ENCODE data around the gene SYNDIG1L. TPM values are rescaled to one million over a fixed set of nuclear protein-coding genes. Genes with fewer than 3 reads are reported as not detected.

The SYNDIG1L gene
- total and polyA plus RNA-seq, 2 of the 4 experiments (the other 2 are of a cell fraction), result not detected

GRCh38 chr14:74463697-74464096 is 37.7 kb upstream of the SYNDIG1L start:
- no peak overlapping the region for H2BK15ac ChIP-seq (ENCODE audit: low read depth, low read length)
- H3K27me3 ChIP-seq (ENCODE audit: control insufficient read depth, insufficient read depth, low read length), result peaks cover 51% of the 10 kb centered on the region
- H2BK20ac ChIP-seq (ENCODE audit: low read depth, low read length), result no peak overlapping the region
- H2BK120ac ChIP-seq (ENCODE audit: low read depth, low read length), result no peak overlapping the region
- no peak overlapping the region for H3K18ac ChIP-seq (ENCODE audit: low read depth, low read length)
- H3K4me2 ChIP-seq (ENCODE audit: low read depth, low read length), result no peak overlapping the region
- no peak overlapping the region for H2AK9ac ChIP-seq (replicated peaks; ENCODE audit: low read depth, low read length, poor library complexity)
- H3K4me1 ChIP-seq (ENCODE audit: control insufficient read depth, insufficient read depth, low read length), result no peaks in the 10 kb centered on the region; the same call in 1 of the 2 replicates
- intact Hi-C loops (cut with micrococcal nuclease) (no loop called here), in situ Hi-C loops (cut with MboI; ENCODE audit: low sequenced_read_pairs) (no loop called here), dilution Hi-C loops (cut with HindIII; ENCODE audit: low sequenced_read_pairs, unreplicated experiment) (no loop called here)
- no peak overlapping the region for H3K56ac ChIP-seq (ENCODE audit: extremely low read depth, insufficient read depth, low read length)
- H3K4ac ChIP-seq (ENCODE audit: low read depth, low read length), result no peak overlapping the region
- H2AK5ac ChIP-seq (ENCODE audit: low read depth, low read length), result no peak overlapping the region
- H3K23ac ChIP-seq (ENCODE audit: low read depth, low read length), result no peak overlapping the region
- no peaks in the 10 kb centered on the region for H3K9me3 ChIP-seq (ENCODE audit: control insufficient read depth, insufficient read depth, low read length)
- H3K9ac ChIP-seq (ENCODE audit: low read depth, low read length), result no peak overlapping the region
- POLR2A ChIA-PET (ENCODE audit: unreplicated experiment), result no interaction called here
- no peak overlapping the region for H4K8ac ChIP-seq (ENCODE audit: low read depth in 2 of 2, low read length in 2 of 2)
- H3K27ac ChIP-seq (ENCODE audit: insufficient read depth, low read length), result no peak overlapping the region
- no peaks in the 10 kb centered on the region for H4K20me1 ChIP-seq (ENCODE audit: insufficient read depth, low read length)
- H2BK5ac ChIP-seq (ENCODE audit: low read depth, low read length, poor library complexity, severe bottlenecking), result no peak overlapping the region
- TF ChIP-seq RAD21 (IDR thresholded peaks at IDR 0.05; ENCODE audit: low read length) (no peak), MXI1 (IDR thresholded peaks at IDR 0.05; ENCODE audit: borderline replicate concordance, low read depth, low read length) (no peak), RCOR1 (IDR thresholded peaks at IDR 0.05; ENCODE audit: insufficient replicate concordance, low read length) (no peak), USF2 (IDR thresholded peaks at IDR 0.05; ENCODE audit: low read depth, low read length) (no peak)
- no peak overlapping the region for H3K4me3 ChIP-seq (ENCODE audit: insufficient read depth, low read depth, low read length)
- no peaks in the 10 kb centered on the region for H3K36me3 ChIP-seq (ENCODE audit: control insufficient read depth, insufficient read depth, low read length)
- no peaks in the 10 kb centered on the region for H3K9me1 ChIP-seq (ENCODE audit: insufficient read depth, low read length)
- H4K5ac ChIP-seq (ENCODE audit: low read depth, low read length), result no peak overlapping the region
- H4K91ac ChIP-seq (ENCODE audit: insufficient read depth, low read depth, low read length), result no peak overlapping the region
- no peak overlapping the region for H2AFZ ChIP-seq (replicated peaks; ENCODE audit: low read length, poor library complexity)
- DNase-seq, result no peak
- no TSS peak for BruUV-seq (replicated peaks)
- no peaks in the 10 kb centered on the region for H3K79me1 ChIP-seq (ENCODE audit: low read depth in 1 of 2, low read length in 2 of 2)
- CTCF ChIA-PET, result no interaction called here
- 13% methylated on average over 1 of the region's 5 CpGs; no CpG with 5 or more reads in 1 of the 2 experiments for WGBS, 2 experiments (ENCODE audit: extremely low coverage in 2 of 2, insufficient read length in 1 of 2)
- H3K14ac ChIP-seq (replicated peaks; ENCODE audit: low read depth, low read length), result no peak overlapping the region
- no peak for ATAC-seq (ENCODE audit: low read depth)
